Measurements from ENCODE around the gene PEDS1. TPM values are rescaled to one million over a fixed set of nuclear protein-coding genes. Genes with fewer than 3 reads are reported as not detected.
"Not testable (repeated sequence)": the region's sequence is repeated elsewhere in the genome, so short reads cannot be mapped to it uniquely, and the experiment has no call there.

Gene PEDS1
- total and polyA plus RNA-seq, 10 of the 15 experiments (the other 5 are each of a cell fraction or from before 2014, with no cell fraction given), result 1.7 to 25.6 (median 16.8) TPM

DNA sequence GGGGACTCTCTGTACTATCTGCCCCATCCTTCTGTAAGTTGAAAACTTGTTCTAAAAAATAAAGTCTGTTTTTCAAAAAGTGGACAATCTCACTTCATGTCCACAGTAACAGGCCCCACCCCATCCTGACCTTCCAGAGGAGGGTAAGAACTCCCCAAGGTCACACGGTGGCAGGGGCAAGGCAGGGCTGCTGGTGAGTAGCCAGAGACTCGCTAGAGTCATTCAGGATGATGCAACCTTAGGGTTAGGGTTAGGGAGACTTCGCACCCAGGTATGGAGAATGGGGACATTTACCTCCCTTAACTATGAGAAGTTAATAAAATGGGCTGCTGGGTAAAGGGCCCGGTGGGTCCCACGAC, 15.4 kb downstream of the PEDS1 start:
- no peak overlapping the region for H3K4me3 ChIP-seq
- ChIA-PET RAD21 (ENCODE audit: unreplicated experiment) (no interaction called here), CTCF (no interaction called here), SMC1A (ENCODE audit: uncharacterized antibody, unreplicated experiment) (no interaction called here), POLR2A (no interaction called here)
- in situ Hi-C loops (cut with MboI), result no loop called here
- H3K79me2 ChIP-seq (ENCODE audit: control insufficient read depth, insufficient read depth, low read length), result no peaks in the 10 kb centered on the region
- H2AFZ ChIP-seq (ENCODE audit: control insufficient read depth, low read depth, low read length), result no peak overlapping the region
- H4K20me1 ChIP-seq (ENCODE audit: control insufficient read depth, insufficient read depth), result no peaks in the 10 kb centered on the region
- TF ChIP-seq MTA2 (IDR thresholded peaks at IDR 0.05; ENCODE audit: low read depth), result no peak
- intact Hi-C loops (cut with micrococcal nuclease; ENCODE audit: unreplicated experiment), result no loop called here
- no peak for FAIRE-seq
- ATAC-seq, result no peak
- 97% methylated on average over 5 of the region's 5 CpGs for WGBS (ENCODE audit: insufficient coverage, insufficient replicate concordance, low lambda C conversion rate, missing lambda C conversion rate)
- H3K27me3 ChIP-seq (replicated peaks in 1 of 2; ENCODE audit: control insufficient read depth in 2 of 2, insufficient read depth in 2 of 2, low read length in 1 of 2), result no peaks in the 10 kb centered on the region
- H3K4me1 ChIP-seq (ENCODE audit: control insufficient read depth, insufficient read depth, low read length), result no peaks in the 10 kb centered on the region
- H3K4me2 ChIP-seq (ENCODE audit: control insufficient read depth, insufficient read depth), result no peak overlapping the region
- H3K9ac ChIP-seq (ENCODE audit: control insufficient read depth, insufficient read depth, low read length), result no peak overlapping the region
- BruUV-seq (replicated peaks), result no TSS peak
- peaks cover 3 to 24% of the 10 kb centered on the region in 2 experiments for H3K36me3 ChIP-seq (ENCODE audit: control insufficient read depth in 2 of 2, insufficient read depth in 2 of 2, low read length in 1 of 2)
- H3K27ac ChIP-seq (ENCODE audit: control insufficient read depth, insufficient read depth), result no peak overlapping the region
- no peak for DNase-seq (ENCODE audit: low read depth, low spot score)
- H3K9me3 ChIP-seq (replicated peaks; ENCODE audit: control insufficient read depth, insufficient read depth, low read length), result no peaks in the 10 kb centered on the region

DNA sequence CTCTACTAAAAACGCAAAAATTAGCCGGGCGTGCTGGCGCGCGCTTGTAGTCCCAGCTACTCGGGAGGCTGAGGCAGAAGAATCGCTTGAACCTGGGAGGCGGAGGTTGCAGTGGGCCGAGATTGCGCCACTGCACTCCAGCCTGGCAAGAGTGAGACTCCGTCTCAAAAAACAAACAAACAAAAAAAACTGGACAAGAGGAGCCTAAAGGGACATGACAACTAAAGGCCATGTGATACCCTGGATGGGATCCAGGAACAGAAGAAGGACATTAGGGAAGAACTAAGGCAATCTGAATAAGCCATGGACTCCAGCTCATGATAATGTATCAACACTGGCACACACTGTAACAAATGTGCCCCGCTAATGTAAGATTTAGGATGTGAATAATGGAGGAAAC, 15.8 kb downstream of the PEDS1 start:
- RAD21 ChIA-PET (ENCODE audit: unreplicated experiment); in situ Hi-C loops (cut with MboI); intact Hi-C loops (cut with micrococcal nuclease; ENCODE audit: unreplicated experiment); H3K4me1 ChIP-seq (ENCODE audit: control insufficient read depth, insufficient read depth, low read length); H3K4me2 ChIP-seq (ENCODE audit: control insufficient read depth, insufficient read depth); H3K27me3 ChIP-seq (replicated peaks in 1 of 2; ENCODE audit: control insufficient read depth in 2 of 2, insufficient read depth in 2 of 2, low read length in 1 of 2); BruUV-seq (replicated peaks); FAIRE-seq; POLR2A ChIA-PET; H3K9me3 ChIP-seq (replicated peaks; ENCODE audit: control insufficient read depth, insufficient read depth, low read length); H3K79me2 ChIP-seq (ENCODE audit: control insufficient read depth, insufficient read depth, low read length); ATAC-seq; DNase-seq (ENCODE audit: low read depth, low spot score); H3K27ac ChIP-seq (ENCODE audit: control insufficient read depth, insufficient read depth); H3K9ac ChIP-seq (ENCODE audit: control insufficient read depth, insufficient read depth, low read length); SMC1A ChIA-PET (ENCODE audit: uncharacterized antibody, unreplicated experiment); H2AFZ ChIP-seq (ENCODE audit: control insufficient read depth, low read depth, low read length); H3K4me3 ChIP-seq; H4K20me1 ChIP-seq (ENCODE audit: control insufficient read depth, insufficient read depth); CTCF ChIA-PET: not testable (repeated sequence)
- 100% methylated on average over 13 of the region's 13 CpGs for WGBS (ENCODE audit: insufficient coverage, insufficient replicate concordance, low lambda C conversion rate, missing lambda C conversion rate)
- H3K36me3 ChIP-seq (ENCODE audit: control insufficient read depth in 2 of 2, insufficient read depth in 2 of 2, low read length in 1 of 2), result peaks cover 3 to 28% of the 10 kb centered on the region in 2 experiments

All from GM12878 (cell line).